GM12878 (cell line): ENCODE measurements around the gene GPRIN1. TPM values are rescaled to one million over a fixed set of nuclear protein-coding genes. Genes with fewer than 3 reads are reported as not detected.
A peak's percentile ranks its signal among the peaks of the same experiment; 100 is the strongest.

ENCODE experiments used
- ATAC-seq: fragments of 200-7000 bp; cut with Tn5 transposase; 3 replicates; pipeline ENCODE4 v1.9.1; 2020; ENCODE audit warnings: mild to moderate bottlenecking, moderate library complexity
- BruUV-seq: library from RNA; stranded (reverse); fragments of 400-500 nt; replicated peaks from 2 replicates; lab custom pipeline; 2021; lab: Mats Ljungman, UMichigan
- CTCF ChIA-PET: fragments of 300-600 bp; sonication (Branson Sonifier 250); formaldehyde crosslinking; extraction: SDS; loops from one replicate; lab custom pipeline; 2021; ENCODE audit warnings: inconsistent platforms; lab: Yijun Ruan, JAX
- POLR2A ChIA-PET: fragments of 350-600 bp; formaldehyde crosslinking; extraction: SDS; loops from one replicate; lab custom pipeline; 2021; ENCODE audit warnings: inconsistent platforms; lab: Charles Lee
- RAD21 ChIA-PET: fragments of 300-600 bp; sonication (Branson Sonifier 250); formaldehyde crosslinking; loops from one replicate; lab custom pipeline; 2023; ENCODE audit warnings: antibody characterized with exemption; ENCODE audit not compliant: unreplicated experiment; lab: Charles Lee
- SMC1A ChIA-PET: fragments of 300-600 bp; sonication (Branson Sonifier 250); formaldehyde crosslinking; loops from one replicate; lab custom pipeline; 2023; ENCODE audit not compliant: unreplicated experiment, uncharacterized antibody; lab: Charles Lee
- DNase-seq: peaks from one replicate; pipeline ENCODE4 v3.0.0-alpha.2; 2011; ENCODE audit warnings: low read depth, low spot score
- FAIRE-seq: peaks from 3 replicates; lab custom pipeline; 2011; peaks lifted over from hg19 to GRCh38; lab: Jason Lieb, UNC
- H2AFZ ChIP-seq: 2 replicates; pipeline ENCODE4 v1.6.0; 2011; ENCODE audit warnings: low read depth, low read length, control low read depth; ENCODE audit not compliant: control insufficient read depth
- H3K27ac ChIP-seq: 2 replicates; pipeline ENCODE4 v1.5.1; 2011; ENCODE audit warnings: control low read depth; ENCODE audit not compliant: control insufficient read depth, insufficient read depth
- H3K27me3 ChIP-seq, 2 experiments: replicated peaks in 1 of 2; 2 replicates each; pipeline versions ENCODE4 v1.6.0 to v1.6.1; 2011; ENCODE audit warnings: low read length in 1 of 2; ENCODE audit not compliant: control insufficient read depth in 2 of 2, insufficient read depth in 2 of 2
- H3K36me3 ChIP-seq, 2 experiments: 2 replicates each; pipeline ENCODE4 v1.5.1; 2011; ENCODE audit warnings: low read length in 1 of 2; ENCODE audit not compliant: control insufficient read depth in 2 of 2, insufficient read depth in 2 of 2
- H3K4me1 ChIP-seq: 2 replicates; pipeline ENCODE4 v1.6.1; 2011; ENCODE audit warnings: mild to moderate bottlenecking, low read length, moderate library complexity, mixed read lengths; ENCODE audit not compliant: control insufficient read depth, insufficient read depth
- H3K4me2 ChIP-seq: 2 replicates; pipeline ENCODE4 v1.6.0; 2011; ENCODE audit warnings: control low read depth; ENCODE audit not compliant: control insufficient read depth, insufficient read depth
- H3K4me3 ChIP-seq: fragments of 200-600 bp; sonication (generic); 2 replicates; pipeline ENCODE4 v1.5.1; 2016
- H3K79me2 ChIP-seq: 2 replicates; pipeline ENCODE4 v1.6.0; 2011; ENCODE audit warnings: low read length; ENCODE audit not compliant: control insufficient read depth, insufficient read depth
- H3K9ac ChIP-seq: 2 replicates; pipeline ENCODE4 v1.8.0; 2011; ENCODE audit warnings: low read length, control low read depth, mixed read lengths; ENCODE audit not compliant: control insufficient read depth, insufficient read depth
- H3K9me3 ChIP-seq: replicated peaks from 3 replicates; pipeline ENCODE4 v1.5.1; 2011; ENCODE audit warnings: mild to moderate bottlenecking, low read length; ENCODE audit not compliant: control insufficient read depth, insufficient read depth
- H4K20me1 ChIP-seq: 2 replicates; pipeline ENCODE4 v1.6.0; 2011; ENCODE audit not compliant: control insufficient read depth, insufficient read depth
- BHLHE40 ChIP-seq, 2 experiments: fragments of 450-650 bp in 1 of 2; IDR thresholded peaks; 2 replicates each; pipeline ENCODE4 v1.6.1; 2011 to 2017; ENCODE audit warnings: low read depth in 2 of 2, borderline replicate concordance in 1 of 2, improper control_type of control experiment in 1 of 2, low read length in 1 of 2, mild to moderate bottlenecking in 1 of 2
- BMI1 ChIP-seq: fragments of 450-650 bp; IDR thresholded peaks from 2 replicates; pipeline ENCODE4 v1.6.1; 2016; ENCODE audit warnings: mild to moderate bottlenecking, moderate library complexity, borderline replicate concordance
- DPF2 ChIP-seq: fragments of 450-650 bp; IDR thresholded peaks from 2 replicates; pipeline ENCODE4 v1.6.1; 2017; ENCODE audit warnings: mild to moderate bottlenecking
- EGR1 ChIP-seq, 2 experiments: IDR thresholded peaks; 1 replicate in 1 of 2; 2 replicates in 1 of 2; pipeline ENCODE4 v1.6.1; 2011 to 2012; ENCODE audit warnings: low read depth in 2 of 2, low read length in 2 of 2, borderline replicate concordance in 1 of 2, mild to moderate bottlenecking in 1 of 2, moderate library complexity in 1 of 2
- HDAC6 ChIP-seq: fragments of 200-600 bp; sonication (generic); IDR thresholded peaks from one replicate; pipeline ENCODE4 v1.8.0; 2017; ENCODE audit warnings: antibody characterized with exemption; ENCODE audit not compliant: unreplicated experiment
- IKZF1 ChIP-seq: fragments of 450-650 bp; conservative IDR thresholded peaks from 2 replicates; pipeline ENCODE4 v1.6.1; 2017; ENCODE audit warnings: antibody characterized with exemption, mild to moderate bottlenecking
- RELA ChIP-seq: fragments of 450-650 bp; IDR thresholded peaks from 2 replicates; pipeline ENCODE4 v1.8.0; 2014; ENCODE audit warnings: borderline replicate concordance; ENCODE audit not compliant: partially characterized antibody
- SUZ12 ChIP-seq: fragments of 200-600 bp; sonication (generic); IDR thresholded peaks from one replicate; pipeline ENCODE4 v1.6.1; 2018; ENCODE audit warnings: antibody characterized with exemption, mild to moderate bottlenecking; ENCODE audit not compliant: unreplicated experiment
- TCF3 ChIP-seq: IDR thresholded peaks from 2 replicates; pipeline ENCODE4 v1.6.1; 2012; ENCODE audit warnings: low read depth, mild to moderate bottlenecking, low read length, borderline replicate concordance; ENCODE audit not compliant: insufficient read depth
- WGBS: methylation state at CpG from one replicate; pipeline ENCODE4 v1.1.6; 2016; ENCODE audit warnings: low lambda C conversion rate; ENCODE audit not compliant: insufficient replicate concordance, insufficient coverage; ENCODE audit errors: missing lambda C conversion rate; 5-methylcytosine and 5-hydroxymethylcytosine counted together
- in situ Hi-C: fragments of 300-500 bp; cut with MboI; formaldehyde crosslinking; loops from 9 replicates; pipeline ENCODE4 v1.14.3; 2018; ENCODE audit warnings: mixed read lengths
- intact Hi-C: fragments of 100-400 bp; cut with micrococcal nuclease; formaldehyde crosslinking; loops from one replicate; pipeline ENCODE4 v1.14.2; 2022; ENCODE audit not compliant: unreplicated experiment
- polyA plus RNA-seq, 11 experiments: library from polyadenylated mRNA; depleted of rRNA in 4 of 11; unstranded in 6 of 11; stranded (reverse) in 5 of 11; fragments of >200 nt; fragmentation: Nextera tagmentation in 4 of 11; fragmentation: Illumina TruSeq in 1 of 11; extraction: Ambion mirVana in 4 of 11; extraction: Trizol in 1 of 11; gene quantifications; 1 replicate in 1 of 11; 2 replicates in 10 of 11; pipeline versions ENCODE4 v1.2.1 to v1.2.3, GENCODE V29; 2011 to 2016; ENCODE audit warnings: inconsistent platforms in 2 of 11, missing spikeins in 2 of 11, low read depth in 1 of 11
- total RNA-seq, 4 experiments: library from RNA; depleted of rRNA in 3 of 4; stranded (reverse); fragments of >200 nt in 3 of 4; fragmentation: Illumina TruSeq in 1 of 4; extraction: Trizol in 1 of 4; gene quantifications; 2 replicates each; pipeline versions ENCODE4 v1.2.1 to v1.2.3, GENCODE V29; 2013 to 2021
- TF ChIP-seq, protein P1 (sequence below): IDR thresholded peaks from 2 replicates; pipeline ENCODE4 v1.6.1; 2011; ENCODE audit warnings: mild to moderate bottlenecking, low read depth, low read length, moderate library complexity; ENCODE audit not compliant: insufficient replicate concordance
- TF ChIP-seq, protein P2 (sequence below): fragments of 450-650 bp; IDR thresholded peaks from 2 replicates; pipeline ENCODE4 v1.6.1; 2016; ENCODE audit warnings: mild to moderate bottlenecking

Gene GPRIN1
- total and polyA plus RNA-seq, 10 of the 15 experiments (the other 5 are each of a cell fraction or from before 2014, with no cell fraction given), result 0.52 to 16.3 (median 4.5) TPM

DNA sequence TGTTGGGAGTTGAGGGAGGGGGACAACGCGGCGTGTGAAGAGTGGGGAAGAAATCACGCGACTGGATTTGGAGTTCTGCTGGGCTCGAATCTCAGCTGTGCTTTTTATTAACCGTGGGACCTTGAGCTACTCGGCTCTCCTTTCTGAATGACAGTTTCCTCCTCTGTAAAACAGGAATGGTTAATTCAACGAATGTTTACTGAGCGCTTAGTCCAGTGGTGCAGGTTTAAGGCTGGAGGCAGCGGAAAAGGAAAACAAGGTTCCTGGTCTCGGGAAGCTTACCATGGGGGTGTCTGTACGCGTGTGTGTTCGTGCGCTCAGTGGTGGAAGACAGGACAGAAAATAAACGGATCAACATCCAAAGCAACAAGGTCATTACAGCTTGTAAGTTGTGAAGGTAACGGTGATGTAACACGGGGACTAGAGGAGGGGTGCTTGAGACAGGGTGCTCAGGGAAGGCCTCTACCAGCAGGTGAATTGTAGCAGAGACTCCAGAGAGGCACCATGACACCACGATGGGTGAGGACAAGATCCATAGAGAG lies 20.8 kb upstream of the GPRIN1 start:
- Histone ChIP-seq H3K4me1 (peaks cover 13% of the 10 kb centered on the region), H3K27ac (no peak overlapping the region), H3K9me3 (no peaks in the 10 kb centered on the region; the same call in 2 of the 3 replicates), H3K79me2 (no peaks in the 10 kb centered on the region), H3K27me3 (peaks cover 5 to 10% of the 10 kb centered on the region in 2 experiments), H3K36me3 (no peaks in the 10 kb centered on the region), H3K9ac (no peak overlapping the region), H2AFZ (peak overlapping the region; percentile 23; the same call in 1 of the 2 replicates), H3K4me3 (peak overlapping the region; percentile 25; the same call in 1 of the 2 replicates), H3K4me2 (peak overlapping the region; percentile 74), H4K20me1 (0 out of 2 replicates have a peak, but pooled peaks cover 3% of the 10 kb centered on the region)
- in situ Hi-C loops (no loop called here), intact Hi-C loops (no loop called here)
- 16% methylated on average over 20 of the region's 20 CpGs for WGBS
- CTCF ChIA-PET, result no interaction called here
- SMC1A ChIA-PET, result no interaction called here
- DNase-seq, result no peak
- TF ChIP-seq RELA (no peak), BMI1 (0 out of 2 replicates have a peak, but pooled peaks have one; percentile 18)
- POLR2A ChIA-PET, result no interaction called here
- RAD21 ChIA-PET, result interaction anchor here (0.8 kb wide), 1 partner anchor 16 kb away, joined by 4 read pairs; the partner anchor contains the start of gene TSPAN17
- BruUV-seq, result no TSS peak
- ATAC-seq, result no peak
- peak; percentile 69 for FAIRE-seq

DNA sequence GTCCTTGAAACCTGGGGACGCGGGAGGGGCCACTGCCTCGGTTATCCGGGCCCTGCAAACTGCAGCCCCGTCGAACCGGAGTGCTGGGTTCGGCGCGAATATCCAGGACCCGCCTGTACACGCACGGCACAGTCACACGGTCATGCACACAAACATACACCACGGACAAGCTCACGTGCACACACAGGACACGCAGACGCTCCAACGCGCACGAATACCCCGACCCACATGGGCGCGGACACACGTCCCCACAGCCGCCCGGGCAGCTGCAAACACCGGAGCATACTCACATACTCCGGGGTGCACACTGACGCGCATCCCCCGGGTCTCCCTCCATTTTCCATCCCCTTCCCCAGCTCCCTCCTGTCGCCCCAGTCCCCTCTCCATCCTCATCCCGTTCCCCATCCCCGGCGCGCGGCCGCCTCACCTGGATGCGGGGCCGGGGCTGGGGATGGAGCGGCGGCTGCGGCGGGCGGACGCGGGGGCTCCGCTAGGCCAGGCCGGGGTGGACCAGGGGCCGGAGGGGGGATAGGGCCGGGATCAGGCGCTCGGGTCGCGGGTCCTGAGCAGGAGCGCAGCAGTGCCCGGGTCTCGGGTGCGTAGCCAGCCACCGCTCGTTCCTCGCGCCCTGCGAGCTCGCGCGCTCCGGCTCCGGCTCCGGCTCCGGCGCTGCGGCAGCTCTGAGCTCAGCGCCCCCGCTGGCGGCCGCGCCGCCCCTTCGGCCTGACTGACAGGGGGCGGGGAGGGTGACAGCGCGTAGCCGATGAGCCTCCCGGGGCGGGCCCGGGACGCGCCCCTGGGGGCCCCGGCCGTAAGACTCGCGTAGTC lies 20.1 kb upstream of the GPRIN1 start, which contains the start of the genes EIF4E1B and SNCB:
TSS of gene EIF4E1B (plus strand) at position 823 of the 828 bp plus-strand sequence. CDS start 12,113 bp downstream, outside the sequence.
TSS of gene SNCB (minus strand) at position 682 of the 828 bp plus-strand sequence. CDS start 880 bp downstream, outside the sequence.
- WGBS, result 6% methylated on average over 66 of the region's 94 CpGs
- H3K9ac ChIP-seq, result no peak within 1 kb of the TSS
- no peak for TF ChIP-seq SUZ12
- 0 out of 2 replicates have a peak, but pooled peaks have one; percentile 25 for TF ChIP-seq IKZF1
- TF ChIP-seq, protein P1, sequence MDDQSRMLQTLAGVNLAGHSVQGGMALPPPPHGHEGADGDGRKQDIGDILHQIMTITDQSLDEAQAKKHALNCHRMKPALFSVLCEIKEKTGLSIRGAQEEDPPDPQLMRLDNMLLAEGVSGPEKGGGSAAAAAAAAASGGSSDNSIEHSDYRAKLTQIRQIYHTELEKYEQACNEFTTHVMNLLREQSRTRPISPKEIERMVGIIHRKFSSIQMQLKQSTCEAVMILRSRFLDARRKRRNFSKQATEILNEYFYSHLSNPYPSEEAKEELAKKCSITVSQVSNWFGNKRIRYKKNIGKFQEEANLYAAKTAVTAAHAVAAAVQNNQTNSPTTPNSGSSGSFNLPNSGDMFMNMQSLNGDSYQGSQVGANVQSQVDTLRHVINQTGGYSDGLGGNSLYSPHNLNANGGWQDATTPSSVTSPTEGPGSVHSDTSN, result peak; percentile 90
- TF ChIP-seq TCF3, result no peak
- peak in 1 of 2 experiments; percentile 52; a peak in 1 of 4 replicates for TF ChIP-seq BHLHE40 (IDR thresholded peaks at IDR 0.05; ENCODE audit: borderline replicate concordance in 1 of 2, low read depth in 2 of 2, low read length in 1 of 2)
- TF ChIP-seq EGR1 (IDR thresholded peaks at IDR 0.05; ENCODE audit: borderline replicate concordance in 1 of 2, low read depth in 2 of 2, low read length in 2 of 2), result peak in 1 of 2 experiments; percentile 53; a peak in 1 of 3 replicates
- TF ChIP-seq DPF2, result 0 out of 2 replicates have a peak, but pooled peaks have one; percentile 30
- TF ChIP-seq HDAC6, result peak; percentile 82
- TF ChIP-seq, protein P2, sequence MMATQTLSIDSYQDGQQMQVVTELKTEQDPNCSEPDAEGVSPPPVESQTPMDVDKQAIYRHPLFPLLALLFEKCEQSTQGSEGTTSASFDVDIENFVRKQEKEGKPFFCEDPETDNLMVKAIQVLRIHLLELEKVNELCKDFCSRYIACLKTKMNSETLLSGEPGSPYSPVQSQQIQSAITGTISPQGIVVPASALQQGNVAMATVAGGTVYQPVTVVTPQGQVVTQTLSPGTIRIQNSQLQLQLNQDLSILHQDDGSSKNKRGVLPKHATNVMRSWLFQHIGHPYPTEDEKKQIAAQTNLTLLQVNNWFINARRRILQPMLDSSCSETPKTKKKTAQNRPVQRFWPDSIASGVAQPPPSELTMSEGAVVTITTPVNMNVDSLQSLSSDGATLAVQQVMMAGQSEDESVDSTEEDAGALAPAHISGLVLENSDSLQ, result peak; percentile 93

More for the DNA sequence above, 20.1 kb upstream of the GPRIN1 start, which contains the start of the genes EIF4E1B and SNCB:
- peaks cover 13% of the 10 kb centered on the region for H3K4me1 ChIP-seq
- FAIRE-seq, result no peak
- no peak for DNase-seq
- no peaks in the 10 kb centered on the region for H3K79me2 ChIP-seq
- 0 out of 2 replicates have a peak, but pooled peaks cover 3% of the 10 kb centered on the region for H4K20me1 ChIP-seq
- SMC1A ChIA-PET, result no interaction called here
- no peaks in the 10 kb centered on the region for H3K9me3 ChIP-seq
- H2AFZ ChIP-seq, result peak within 1 kb of the TSS; percentile 23; the same call in 1 of the 2 replicates
- H3K4me3 ChIP-seq, result peak within 1 kb of the TSS; percentile 25; the same call in 1 of the 2 replicates
- RAD21 ChIA-PET, result interaction anchor here (0.8 kb wide), 1 partner anchor 17 kb away, joined by 4 read pairs; the partner anchor contains the start of gene TSPAN17
- BruUV-seq, result no TSS peak
- peaks cover 7 to 10% of the 10 kb centered on the region in 2 experiments for H3K27me3 ChIP-seq
- POLR2A ChIA-PET, result no interaction called here
- no peaks in the 10 kb centered on the region for H3K36me3 ChIP-seq
- intact Hi-C loops (no loop called here), in situ Hi-C loops (no loop called here)
- H3K4me2 ChIP-seq, result peak within 1 kb of the TSS; percentile 74
- H3K27ac ChIP-seq, result no peak within 1 kb of the TSS
- CTCF ChIA-PET, result interaction anchor here (0.6 kb wide), 1 partner anchor 87 kb away, joined by 3 read pairs; no protein-coding TSS in a partner anchor
- peak; percentile 89 for ATAC-seq
